ENCODE measurements around the gene RIN3. TPM values are rescaled to one million over a fixed set of nuclear protein-coding genes. Genes with fewer than 3 reads are reported as not detected.

Gene RIN3
- total and polyA plus RNA-seq, 2 donors (not counting 3 experiments of a cell fraction or from before 2014, with no cell fraction given): 5.1 to 20.8 TPM

- intact Hi-C loops (cut with micrococcal nuclease) (no loop called here), dilution Hi-C loops (cut with MboI; ENCODE audit: extremely low pct_ligation_motif_present, low sequenced_read_pairs) (no loop called here)
- H3K9me1 ChIP-seq (replicated peaks; ENCODE audit: control insufficient read depth, extremely low read depth, insufficient read depth, low read length): no peaks in the 10 kb centered on the region
- no peaks in the 10 kb centered on the region for H3K4me1 ChIP-seq (ENCODE audit: control insufficient read depth, extremely low read depth, insufficient read depth, low read length)
- DNase-seq (ENCODE audit: low read depth, low spot score) (no peak), FAIRE-seq (no peak)
- ChIA-PET CTCF (no interaction called here), POLR2A (no interaction called here)
- H3K4me2 ChIP-seq (ENCODE audit: insufficient read depth, low read length): no peak overlapping the region
- no peaks in the 10 kb centered on the region for H3K27me3 ChIP-seq (ENCODE audit: control insufficient read depth in 2 of 2, insufficient read depth in 2 of 2, low read length in 2 of 2)
- no TSS peak for BruUV-seq (replicated peaks)
- no peak overlapping the region for H3K27ac ChIP-seq (ENCODE audit: insufficient read depth, low read depth, low read length)
- TF ChIP-seq FOS (IDR thresholded peaks at IDR 0.05; ENCODE audit: borderline replicate concordance, insufficient read depth, low read length) (no peak), POLR2A (IDR thresholded peaks at IDR 0.05; ENCODE audit: low read depth, low read length) (no peak), POLR2AphosphoS5 (IDR thresholded peaks at IDR 0.05; ENCODE audit: insufficient read depth, low read depth, low read length) (no peak), MYC (IDR thresholded peaks at IDR 0.05; ENCODE audit: low read depth, low read length) (no peak), EZH2 (IDR thresholded peaks at IDR 0.05; ENCODE audit: borderline replicate concordance, low read depth, low read length, severe bottlenecking) (no peak), JUN (IDR thresholded peaks at IDR 0.05; ENCODE audit: borderline replicate concordance, insufficient read depth, insufficient read length, low read depth) (no peak), MAX (IDR thresholded peaks at IDR 0.05; ENCODE audit: insufficient read depth, insufficient read length) (no peak)
- no peaks in the 10 kb centered on the region for H3K79me2 ChIP-seq (ENCODE audit: control insufficient read depth, insufficient read depth, low read length)
- no peaks in the 10 kb centered on the region for H3K9me3 ChIP-seq (replicated peaks; ENCODE audit: control insufficient read depth, insufficient read depth, low read length)
- no peak overlapping the region for H3K9ac ChIP-seq (replicated peaks; ENCODE audit: extremely low read depth, insufficient read depth, low read length)
- no peaks in the 10 kb centered on the region for H4K20me1 ChIP-seq (replicated peaks; ENCODE audit: control insufficient read depth, extremely low read depth, insufficient read depth, low read length)
- H3K36me3 ChIP-seq (ENCODE audit: control insufficient read depth in 2 of 2, extremely low read depth in 1 of 2, insufficient read depth in 2 of 2, low read length in 2 of 2): no peaks in the 10 kb centered on the region
- H2AFZ ChIP-seq (ENCODE audit: low read depth, low read length): no peak overlapping the region
- no peak overlapping the region for H3K4me3 ChIP-seq (replicated peaks in 1 of 3; ENCODE audit: insufficient read depth in 1 of 3, low read depth in 1 of 3, low read length in 3 of 3)
Observed at GRCh38 chr14:92637228-92637627, 123.6 kb downstream of the RIN3 start.

- BruUV-seq (replicated peaks): no TSS peak
Observed at GRCh38 chr14:92637864-92638263, 124.3 kb downstream of the RIN3 start.

More at GRCh38 chr14:92637864-92638263, 124.3 kb downstream of the RIN3 start:
- H3K27ac ChIP-seq (ENCODE audit: insufficient read depth, low read depth, low read length): no peak overlapping the region
- no peak for TF ChIP-seq JUN (IDR thresholded peaks at IDR 0.05; ENCODE audit: borderline replicate concordance, insufficient read depth, insufficient read length, low read depth)
- no peak for TF ChIP-seq FOS (IDR thresholded peaks at IDR 0.05; ENCODE audit: borderline replicate concordance, insufficient read depth, low read length)
- TF ChIP-seq CTCF (IDR thresholded peaks at IDR 0.05; ENCODE audit: extremely low read depth in 1 of 2, insufficient read depth in 1 of 2, low read depth in 1 of 2, low read length in 2 of 2): no peak
- no peak for TF ChIP-seq EZH2 (IDR thresholded peaks at IDR 0.05; ENCODE audit: borderline replicate concordance, low read depth, low read length, severe bottlenecking)
- TF ChIP-seq MYC (IDR thresholded peaks at IDR 0.05; ENCODE audit: low read depth, low read length): no peak
- no peaks in the 10 kb centered on the region for H3K4me1 ChIP-seq (ENCODE audit: control insufficient read depth, extremely low read depth, insufficient read depth, low read length)
- no peak overlapping the region for H3K4me3 ChIP-seq (replicated peaks in 1 of 3; ENCODE audit: insufficient read depth in 1 of 3, low read depth in 1 of 3, low read length in 3 of 3)
- CTCF ChIA-PET: no interaction called here
- H3K4me2 ChIP-seq (ENCODE audit: insufficient read depth, low read length): no peak overlapping the region
- no peaks in the 10 kb centered on the region for H3K79me2 ChIP-seq (ENCODE audit: control insufficient read depth, insufficient read depth, low read length)
- POLR2A ChIA-PET: no interaction called here
- no peaks in the 10 kb centered on the region for H3K27me3 ChIP-seq (ENCODE audit: control insufficient read depth in 2 of 2, insufficient read depth in 2 of 2, low read length in 2 of 2)
- intact Hi-C loops (cut with micrococcal nuclease): no loop called here
- dilution Hi-C loops (cut with MboI; ENCODE audit: extremely low pct_ligation_motif_present, low sequenced_read_pairs): no loop called here
- no peak for FAIRE-seq
- H3K9me1 ChIP-seq (replicated peaks; ENCODE audit: control insufficient read depth, extremely low read depth, insufficient read depth, low read length): no peaks in the 10 kb centered on the region
- H3K9ac ChIP-seq (replicated peaks; ENCODE audit: extremely low read depth, insufficient read depth, low read length): no peak overlapping the region
- DNase-seq (ENCODE audit: low read depth, low spot score): no peak
- no peaks in the 10 kb centered on the region for H3K9me3 ChIP-seq (replicated peaks; ENCODE audit: control insufficient read depth, insufficient read depth, low read length)
- H2AFZ ChIP-seq (ENCODE audit: low read depth, low read length): no peak overlapping the region
- no peaks in the 10 kb centered on the region for H4K20me1 ChIP-seq (replicated peaks; ENCODE audit: control insufficient read depth, extremely low read depth, insufficient read depth, low read length)
- H3K36me3 ChIP-seq (ENCODE audit: control insufficient read depth in 2 of 2, extremely low read depth in 1 of 2, insufficient read depth in 2 of 2, low read length in 2 of 2): peaks cover 0 to 4% of the 10 kb centered on the region in 2 experiments
